Left forelimb (tissue), 1 donor: Measurements from ENCODE around the gene ASB2.

Experiments
- DNase-seq: peaks from one replicate; pipeline ENCODE4 v3.0.0-alpha.2; 2018; ENCODE audit warnings: low spot score

The ASB2 gene

GRCh38 chr14:93962701-93963601 lies 13.4 kb downstream of the ASB2 start:
- no peak for DNase-seq

GRCh38 chr14:93961620-93962019 lies 14.8 kb downstream of the ASB2 start:
- no peak for DNase-seq

GRCh38 chr14:93960774-93961438 lies 15.5 kb downstream of the ASB2 start:
- DNase-seq, result no peak

- DNase-seq, result no peak
Observed at GRCh38 chr14:93960108-93960475, 16.3 kb downstream of the ASB2 start.

GRCh38 chr14:93959239-93960107 lies 16.9 kb downstream of the ASB2 start:
- DNase-seq, result no peak

- no peak for DNase-seq
Observed at GRCh38 chr14:93958567-93959238, 17.7 kb downstream of the ASB2 start.

GRCh38 chr14:93957751-93958566 lies 18.4 kb downstream of the ASB2 start:
- no peak for DNase-seq

- no peak for DNase-seq
Observed at GRCh38 chr14:93957333-93957710, 19.0 kb downstream of the ASB2 start.

- DNase-seq, result no peak
Observed at GRCh38 chr14:93956514-93957332, 19.6 kb downstream of the ASB2 start.

GRCh38 chr14:93955850-93956481 lies 20.4 kb downstream of the ASB2 start:
- DNase-seq, result no peak

- DNase-seq, result no peak
Observed at GRCh38 chr14:93954900-93955849, 21.2 kb downstream of the ASB2 start.

GRCh38 chr14:93954516-93954830 lies 21.9 kb downstream of the ASB2 start:
- no peak for DNase-seq

- DNase-seq, result no peak
Observed at GRCh38 chr14:93953739-93954515, 22.4 kb downstream of the ASB2 start.

GRCh38 chr14:93953263-93953662 lies 23.1 kb downstream of the ASB2 start:
- no peak for DNase-seq

- DNase-seq, result no peak
Observed at GRCh38 chr14:93952829-93953228, 23.5 kb downstream of the ASB2 start.

GRCh38 chr14:93951635-93952540 lies 24.5 kb downstream of the ASB2 start:
- no peak for DNase-seq
